ENCODE measurements around the gene SPOCK1.

- TF ChIP-seq CTCF (IDR thresholded peaks at IDR 0.05; ENCODE audit: borderline replicate concordance, extremely low read depth, low read length, poor library complexity, severe bottlenecking), result no peak
- no peak for TF ChIP-seq EZH2 (IDR thresholded peaks at IDR 0.05; ENCODE audit: borderline replicate concordance, low read depth, low read length, severe bottlenecking)
Observed at GRCh38 chr5:137342764-137343163, 156.4 kb downstream of the SPOCK1 start.
